H9 (cell line): ENCODE results near the gene TMPRSS9. TPM values are rescaled to one million over a fixed set of nuclear protein-coding genes. Genes with fewer than 3 reads are reported as not detected.

ENCODE experiments used
- DNase-seq: peaks from one replicate; pipeline ENCODE4 v3.0.0-alpha.2; 2017
- H2AFZ ChIP-seq: one replicate; pipeline ENCODE4 v1.6.1; 2013; ENCODE audit warnings: mild to moderate bottlenecking, low read length, control low read depth, moderate library complexity
- H2AK5ac ChIP-seq: 2 replicates; pipeline ENCODE4 v1.6.1; 2013; ENCODE audit warnings: low read length, control low read depth, mixed read lengths; ENCODE audit not compliant: insufficient read length
- H2BK120ac ChIP-seq: one replicate; pipeline ENCODE4 v1.6.1; 2013; ENCODE audit warnings: low read depth, mild to moderate bottlenecking, low read length, control low read depth, inconsistent platforms; ENCODE audit not compliant: poor library complexity, severe bottlenecking
- H2BK12ac ChIP-seq: 2 replicates; pipeline ENCODE4 v1.6.1; 2013; ENCODE audit warnings: low read length, control low read depth, mixed read lengths, low read depth; ENCODE audit not compliant: insufficient read length
- H2BK15ac ChIP-seq: 2 replicates; pipeline ENCODE4 v1.6.1; 2013; ENCODE audit warnings: low read depth, low read length, control low read depth
- H2BK20ac ChIP-seq: one replicate; pipeline ENCODE4 v1.6.1; 2013; ENCODE audit warnings: low read depth, mild to moderate bottlenecking, low read length, control low read depth, inconsistent platforms; ENCODE audit not compliant: poor library complexity, severe bottlenecking
- H2BK5ac ChIP-seq: 2 replicates; pipeline ENCODE4 v1.6.1; 2013; ENCODE audit warnings: low read length, control low read depth, mixed read lengths; ENCODE audit not compliant: insufficient read length
- H3K14ac ChIP-seq: 2 replicates; pipeline ENCODE4 v1.6.1; 2013; ENCODE audit warnings: low read length, control low read depth; ENCODE audit not compliant: insufficient read depth
- H3K18ac ChIP-seq: 2 replicates; pipeline ENCODE4 v1.6.1; 2013; ENCODE audit warnings: low read depth, mild to moderate bottlenecking, mixed read lengths, low read length, control low read depth; ENCODE audit not compliant: insufficient read length
- H3K23ac ChIP-seq: 2 replicates; pipeline ENCODE4 v1.6.1; 2013; ENCODE audit warnings: low read length, control low read depth, mixed read lengths, low read depth; ENCODE audit not compliant: insufficient read length
- H3K23me2 ChIP-seq: 2 replicates; pipeline ENCODE4 v1.6.1; 2013; ENCODE audit warnings: low read depth, mild to moderate bottlenecking, mixed read lengths, low read length, control low read depth; ENCODE audit not compliant: insufficient read length, poor library complexity, severe bottlenecking
- H3K27ac ChIP-seq: 2 replicates; pipeline ENCODE4 v1.5.1; 2013; ENCODE audit warnings: low read length, control low read depth, mixed read lengths, low read depth; ENCODE audit not compliant: insufficient read length
- H3K27me3 ChIP-seq: 2 replicates; pipeline ENCODE4 v1.6.1; 2013; ENCODE audit warnings: low read length, control low read depth, inconsistent platforms; ENCODE audit not compliant: insufficient read depth
- H3K4ac ChIP-seq: 2 replicates; pipeline ENCODE4 v1.6.1; 2013; ENCODE audit warnings: low read depth, mild to moderate bottlenecking, control low read depth, inconsistent platforms, low read length, moderate library complexity
- H3K4me1 ChIP-seq: 2 replicates; pipeline ENCODE4 v1.6.1; 2013; ENCODE audit warnings: low read length, control low read depth, inconsistent platforms; ENCODE audit not compliant: insufficient read depth
- H3K4me2 ChIP-seq: 2 replicates; pipeline ENCODE4 v1.6.1; 2013; ENCODE audit warnings: low read length, control low read depth, mixed read lengths; ENCODE audit not compliant: insufficient read length, insufficient read depth
- H3K56ac ChIP-seq: 2 replicates; pipeline ENCODE4 v1.6.1; 2013; ENCODE audit warnings: low read depth, mild to moderate bottlenecking, mixed read lengths, low read length, control low read depth; ENCODE audit not compliant: insufficient read length
- H3K79me1 ChIP-seq: 2 replicates; pipeline ENCODE4 v1.6.1; 2013; ENCODE audit warnings: low read depth, mild to moderate bottlenecking, moderate library complexity, low read length, control low read depth, inconsistent platforms; ENCODE audit not compliant: insufficient read depth, poor library complexity, severe bottlenecking
- H3K79me2 ChIP-seq: 2 replicates; pipeline ENCODE4 v1.6.1; 2013; ENCODE audit warnings: low read length, control low read depth, inconsistent platforms; ENCODE audit not compliant: insufficient read depth
- H3K9ac ChIP-seq: 2 replicates; pipeline ENCODE4 v1.6.1; 2013; ENCODE audit warnings: low read length, control low read depth, mixed read lengths; ENCODE audit not compliant: insufficient read length; ENCODE audit errors: extremely low read depth
- H3K9me3 ChIP-seq: one replicate; pipeline ENCODE4 v1.6.1; 2013; ENCODE audit warnings: low read depth, low read length, inconsistent platforms; ENCODE audit not compliant: control insufficient read depth
- H3T11ph ChIP-seq: one replicate; pipeline ENCODE4 v1.6.1; 2013; ENCODE audit warnings: mild to moderate bottlenecking, low read length, control low read depth, inconsistent platforms
- H4K20me1 ChIP-seq: one replicate; pipeline ENCODE4 v1.6.1; 2013; ENCODE audit not compliant: control insufficient read depth, insufficient read length, insufficient read depth
- H4K5ac ChIP-seq: 2 replicates; pipeline ENCODE4 v1.6.1; 2013; ENCODE audit warnings: low read depth, mild to moderate bottlenecking, mixed read lengths, low read length, control low read depth; ENCODE audit not compliant: insufficient read length
- H4K8ac ChIP-seq: replicated peaks from 2 replicates; pipeline ENCODE4 v1.6.1; 2013; ENCODE audit warnings: low read length, control low read depth, mixed read lengths, low read depth; ENCODE audit not compliant: insufficient read length
- H4K91ac ChIP-seq: 2 replicates; pipeline ENCODE4 v1.6.1; 2013; ENCODE audit warnings: low read depth, mild to moderate bottlenecking, moderate library complexity, mixed read lengths, low read length, control low read depth; ENCODE audit not compliant: insufficient read length
- H3K27ac Mint-ChIP-seq, 3 experiments: 2 replicates in 2 of 3; 3 replicates in 1 of 3; pipeline ENCODE4 v1.8.0; 2020 to 2021; ENCODE audit warnings: mixed read lengths in 3 of 3, mild to moderate bottlenecking in 1 of 3, moderate library complexity in 1 of 3
- H3K27me3 Mint-ChIP-seq: 2 replicates; pipeline ENCODE4 v1.8.0; 2021; ENCODE audit warnings: low read depth, mild to moderate bottlenecking, moderate library complexity, mixed read lengths
- H3K36me3 Mint-ChIP-seq, 3 experiments: 2 replicates in 2 of 3; 3 replicates in 1 of 3; pipeline ENCODE4 v1.8.0; 2020 to 2021; ENCODE audit warnings: low read depth in 3 of 3, mixed read lengths in 3 of 3; ENCODE audit not compliant: insufficient read depth in 1 of 3
- H3K4me1 Mint-ChIP-seq, 2 experiments: 2 replicates each; pipeline ENCODE4 v1.8.0; 2020; ENCODE audit warnings: mixed read lengths in 2 of 2
- H3K4me3 Mint-ChIP-seq, 2 experiments: 2 replicates in 1 of 2; 3 replicates in 1 of 2; pipeline ENCODE4 v1.8.0; 2020 to 2021; ENCODE audit warnings: mild to moderate bottlenecking in 2 of 2, mixed read lengths in 2 of 2, moderate library complexity in 1 of 2
- H3K9me3 Mint-ChIP-seq, 2 experiments: 2 replicates in 1 of 2; 3 replicates in 1 of 2; pipeline ENCODE4 v1.8.0; 2020; ENCODE audit warnings: mild to moderate bottlenecking in 2 of 2, mixed read lengths in 2 of 2, moderate library complexity in 1 of 2
- CTCF ChIP-seq: fragments of 200-600 bp; sonication (generic); conservative IDR thresholded peaks from 3 replicates; pipeline ENCODE4 v1.8.0; 2021; ENCODE audit warnings: antibody characterized with exemption, mild to moderate bottlenecking
- WGBS: extraction: QIAGEN DNeasy Blood & Tissue Kit; methylation state at CpG from one replicate; pipeline ENCODE4 v1.1.7; 2013; ENCODE audit warnings: missing lambda C conversion rate, low lambda C conversion rate, mixed read lengths; ENCODE audit not compliant: insufficient read length; ENCODE audit errors: extremely low coverage; 5-methylcytosine and 5-hydroxymethylcytosine counted together
- total RNA-seq: library from RNA; stranded (reverse); gene quantifications from 2 replicates; pipeline ENCODE4 v1.2.1, GENCODE V29; 2021

TMPRSS9 gene
- total RNA-seq, 1 experiment from 2014 or later = 0.24 TPM

DNA sequence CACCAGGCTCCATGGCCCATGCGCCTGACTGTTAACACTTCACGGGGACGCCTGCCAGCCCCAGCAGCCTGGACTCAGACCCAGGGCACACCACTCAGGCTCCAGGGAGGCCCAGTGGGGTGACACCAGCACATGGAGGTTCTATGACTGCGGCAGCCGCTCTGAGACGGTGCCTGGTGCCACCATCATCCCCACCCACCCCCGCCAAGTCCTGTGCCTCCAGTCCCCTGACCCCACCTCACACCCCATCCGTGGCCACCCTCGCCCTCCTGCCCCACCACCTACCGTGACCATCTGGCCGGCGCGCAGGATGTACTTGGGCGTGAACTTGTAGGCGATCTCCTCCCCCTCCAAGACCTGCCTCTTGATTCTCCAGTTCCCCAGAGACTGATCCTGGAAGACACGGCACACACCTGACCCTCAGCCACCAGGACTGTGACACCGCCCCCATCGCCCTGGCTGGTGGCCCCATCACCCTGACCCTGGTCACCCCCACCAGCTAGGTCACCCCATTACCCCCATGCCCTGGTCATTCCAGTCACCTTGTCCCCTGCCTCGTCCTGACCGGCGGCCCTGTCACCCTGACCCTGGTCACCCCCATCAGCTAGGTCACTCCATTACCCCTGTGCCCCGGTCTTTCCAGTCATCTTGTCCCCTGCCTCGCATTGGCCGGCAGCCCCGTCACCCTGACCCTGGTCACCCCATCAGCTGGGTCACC, 72.2 kb downstream of the TMPRSS9 start:
- H3K56ac ChIP-seq = no peak overlapping the region
- no peak overlapping the region for H3K9ac ChIP-seq
- H3K36me3 Mint-ChIP-seq = peaks cover 13 to 48% (median 42%) of the 10 kb centered on the region in 3 experiments; a peak in 6 of 7 replicates

More for the DNA sequence above, 72.2 kb downstream of the TMPRSS9 start:
- H3K9me3 ChIP-seq = no peaks in the 10 kb centered on the region
- no peak overlapping the region for H3K14ac ChIP-seq
- no peak overlapping the region for H2BK12ac ChIP-seq
- H2BK15ac ChIP-seq = no peak overlapping the region
- H2BK20ac ChIP-seq = no peak overlapping the region
- H2AFZ ChIP-seq = no peak overlapping the region
- H4K20me1 ChIP-seq = no peaks in the 10 kb centered on the region
- no peak overlapping the region for H2BK5ac ChIP-seq
- DNase-seq = no peak
- H4K8ac ChIP-seq = no peak overlapping the region
- no peak overlapping the region for H4K5ac ChIP-seq
- H3K4me1 ChIP-seq = no peaks in the 10 kb centered on the region; the same call in 1 of the 2 replicates
- no peak overlapping the region for H3K4me3 Mint-ChIP-seq
- peaks cover 2% of the 10 kb centered on the region for H3K27me3 Mint-ChIP-seq
- no peak for TF ChIP-seq CTCF
- no peaks in the 10 kb centered on the region for H3K23me2 ChIP-seq
- H3K27ac Mint-ChIP-seq = no peak overlapping the region; a peak in 1 of 7 replicates
- no peak overlapping the region for H3K4me2 ChIP-seq
- H3K79me1 ChIP-seq = no peaks in the 10 kb centered on the region
- H3K4me1 Mint-ChIP-seq = peaks cover 14 to 19% of the 10 kb centered on the region in 2 experiments
- H3K27me3 ChIP-seq = no peaks in the 10 kb centered on the region
- H3K27ac ChIP-seq = no peak overlapping the region
- H2AK5ac ChIP-seq = no peak overlapping the region
- H3K18ac ChIP-seq = no peak overlapping the region
- H3K9me3 Mint-ChIP-seq = no peaks in the 10 kb centered on the region
- H3K4ac ChIP-seq = no peak overlapping the region
- no peak overlapping the region for H3T11ph ChIP-seq
- H4K91ac ChIP-seq = no peak overlapping the region
- H2BK120ac ChIP-seq = no peak overlapping the region
- H3K23ac ChIP-seq = no peak overlapping the region
- no CpG with 5 or more reads among the region's 25 CpGs for WGBS
- H3K79me2 ChIP-seq = no peaks in the 10 kb centered on the region
